ENCODE measurements around the gene RPS10. TPM values are rescaled to one million over a fixed set of nuclear protein-coding genes. Genes with fewer than 3 reads are reported as not detected.
A peak's percentile ranks its signal among the peaks of the same experiment; 100 is the strongest.

RPS10 gene
- total and polyA plus RNA-seq, 2 of the 8 experiments (the other 6 are each of a cell fraction or from before 2014, with no cell fraction given) = 2,408 to 11,142 TPM

- no peak overlapping the region for H2AK5ac ChIP-seq (ENCODE audit: low read depth, low read length)
- H4K91ac ChIP-seq (replicated peaks; ENCODE audit: insufficient read length, low read length) = no peak overlapping the region
- H2BK15ac ChIP-seq (ENCODE audit: low read length) = 0 out of 2 replicates have a peak overlapping the region, but pooled peaks have one; percentile 72
- no peak overlapping the region for H2BK20ac ChIP-seq (ENCODE audit: low read length)
- H3K79me2 ChIP-seq (ENCODE audit: control insufficient read depth in 1 of 2, insufficient read depth in 2 of 2, low read length in 2 of 2) = no peaks in the 10 kb centered on the region
- H3K36me3 ChIP-seq (ENCODE audit: control insufficient read depth in 2 of 4, insufficient read depth in 4 of 4, low read length in 3 of 4) = no peaks in the 10 kb centered on the region
- DNase-seq (ENCODE audit: low read depth in 1 of 2, low spot score in 2 of 2) (peak in 1 of 2 experiments; percentile 75), FAIRE-seq (no peak)
- H3K9me3 ChIP-seq (ENCODE audit: insufficient read depth in 2 of 2, low read depth in 1 of 2, low read length in 1 of 2) = 0 out of 4 replicates have a peak, but pooled peaks cover 0 to 5% of the 10 kb centered on the region in 2 experiments
- 45% methylated on average over 5 of the region's 5 CpGs; no CpG with 5 or more reads in 1 of the 2 experiments for WGBS, 2 experiments (ENCODE audit: extremely low coverage in 1 of 2, insufficient coverage in 1 of 2, insufficient read length in 1 of 2, insufficient replicate concordance in 2 of 2, low coverage in 1 of 2, low lambda C conversion rate in 2 of 2, missing lambda C conversion rate in 1 of 2)
- no peaks in the 10 kb centered on the region; the same call in 1 of the 2 replicates for H3K79me1 ChIP-seq (ENCODE audit: low read depth, low read length)
- no peak overlapping the region for H4K5ac ChIP-seq (ENCODE audit: insufficient read length, low read depth, low read length)
- no peak overlapping the region for H2BK120ac ChIP-seq (replicated peaks; ENCODE audit: low read depth, low read length)
- peak overlapping the region; percentile 94 for H2AFZ ChIP-seq (ENCODE audit: low read length)
- no peak overlapping the region for H3K4ac ChIP-seq (replicated peaks; ENCODE audit: insufficient read length, low read depth, low read length)
- H3K9ac ChIP-seq (replicated peaks in 1 of 4; ENCODE audit: extremely low read depth in 1 of 4, low read depth in 3 of 4, low read length in 3 of 4) = no peak overlapping the region; a peak in 1 of 7 replicates
- H3K23ac ChIP-seq (ENCODE audit: insufficient read length) = no peak overlapping the region
- no peak overlapping the region for H3K4me2 ChIP-seq (ENCODE audit: insufficient read depth in 1 of 2, low read depth in 2 of 2, low read length in 2 of 2)
- H3K27ac ChIP-seq (ENCODE audit: low read depth, low read length) = no peak overlapping the region
- ChIA-PET POLR2A (ENCODE audit: partially characterized antibody) (interaction anchor here (1.3 to 4.5 kb wide), 6 partner anchors 11 to 31 kb away, joined by 3 to 35 read pairs (median 4); partner anchors contain the start of gene RPS10), CTCF (ENCODE audit: partially characterized antibody) (interaction anchor here (0.7 to 5.7 kb wide), 8 partner anchors 9 to 285 kb away, joined by 3 to 31 read pairs (median 4); no protein-coding TSS in a partner anchor)
- H3K4me1 ChIP-seq (replicated peaks in 1 of 4; ENCODE audit: control insufficient read depth in 3 of 4, insufficient read depth in 4 of 4, low read length in 3 of 4) = peaks cover 0 to 5% (median 0%) of the 10 kb centered on the region in 4 experiments; a peak in 2 of 7 replicates
- no peak overlapping the region for H4K8ac ChIP-seq (ENCODE audit: extremely low read depth, insufficient read depth, low read length)
- H4K20me1 ChIP-seq (replicated peaks in 1 of 2; ENCODE audit: control insufficient read depth in 1 of 2, insufficient read depth in 2 of 2, low read length in 2 of 2) = no peaks in the 10 kb centered on the region
- no peak overlapping the region for H3K4me3 ChIP-seq (ENCODE audit: extremely low read depth in 1 of 4, insufficient read depth in 2 of 4, low read depth in 3 of 4, low read length in 4 of 4)
- no peak overlapping the region for H3K56ac ChIP-seq (replicated peaks; ENCODE audit: insufficient read length, low read depth, low read length)
- no peaks in the 10 kb centered on the region for H3K27me3 ChIP-seq (replicated peaks in 1 of 4; ENCODE audit: control insufficient read depth in 3 of 4, extremely low read depth in 1 of 4, insufficient read depth in 3 of 4, low read length in 3 of 4)
- H2BK5ac ChIP-seq (ENCODE audit: low read depth, low read length) = 0 out of 2 replicates have a peak overlapping the region, but pooled peaks have one; percentile 24
- H3K14ac ChIP-seq (ENCODE audit: insufficient read length) = no peak overlapping the region
- no peaks in the 10 kb centered on the region for H3K23me2 ChIP-seq (ENCODE audit: low read depth, low read length)
- H3K18ac ChIP-seq (ENCODE audit: extremely low read depth, low read length) = no peak overlapping the region; the same call in 1 of the 2 replicates
- peak overlapping the region; percentile 87; the same call in 1 of the 2 replicates for H2BK12ac ChIP-seq (ENCODE audit: low read depth, low read length)
- TF ChIP-seq CREB1 (IDR thresholded peaks at IDR 0.05) (no peak), EP300 (IDR thresholded peaks at IDR 0.05; ENCODE audit: borderline replicate concordance in 1 of 2, low read depth in 2 of 2, low read length in 2 of 2) (no peak)
Observed at GRCh38 chr6:34447910-34448309, 22.0 kb upstream of the RPS10 start.
